ENCODE results near the gene ATP8A2.

Gene ATP8A2

GRCh38 chr13:25775275-25775674 is 403.5 kb downstream of the ATP8A2 start:
- TF ChIP-seq CTCF (IDR thresholded peaks at IDR 0.05; ENCODE audit: low read depth, low read length): no peak
- no peak for DNase-seq (ENCODE audit: extremely low read depth, low read depth)

GRCh38 chr13:25775986-25776385 is 404.2 kb downstream of the ATP8A2 start:
- no peak for TF ChIP-seq CTCF (IDR thresholded peaks at IDR 0.05; ENCODE audit: low read depth, low read length)
- DNase-seq (ENCODE audit: extremely low read depth, low read depth): no peak

GRCh38 chr13:25776722-25777121 is 404.9 kb downstream of the ATP8A2 start:
- TF ChIP-seq CTCF (IDR thresholded peaks at IDR 0.05; ENCODE audit: low read depth, low read length): no peak
- no peak for DNase-seq (ENCODE audit: extremely low read depth, low read depth)

GRCh38 chr13:25777509-25777908 is 405.7 kb downstream of the ATP8A2 start:
- no peak for DNase-seq (ENCODE audit: extremely low read depth, low read depth)
- no peak for TF ChIP-seq CTCF (IDR thresholded peaks at IDR 0.05; ENCODE audit: low read depth, low read length)

GRCh38 chr13:25778365-25778764 is 406.6 kb downstream of the ATP8A2 start:
- no peak for DNase-seq (ENCODE audit: extremely low read depth, low read depth)
- no peak for TF ChIP-seq CTCF (IDR thresholded peaks at IDR 0.05; ENCODE audit: low read depth, low read length)

- no peak for TF ChIP-seq CTCF (IDR thresholded peaks at IDR 0.05; ENCODE audit: low read depth, low read length)
- DNase-seq (ENCODE audit: extremely low read depth, low read depth): no peak
Observed at GRCh38 chr13:25778808-25779305, 407.1 kb downstream of the ATP8A2 start.

GRCh38 chr13:25783076-25783475 is 411.3 kb downstream of the ATP8A2 start:
- TF ChIP-seq CTCF (IDR thresholded peaks at IDR 0.05; ENCODE audit: low read depth, low read length): no peak
- no peak for DNase-seq (ENCODE audit: extremely low read depth, low read depth)
